Measurements from ENCODE around the gene TBC1D19. TPM values are rescaled to one million over a fixed set of nuclear protein-coding genes. Genes with fewer than 3 reads are reported as not detected.

The TBC1D19 gene
- total and polyA plus RNA-seq, 9 of the 15 experiments (the other 6 are each of a cell fraction or from before 2014, with no cell fraction given), result 0.73 to 5.6 (median 3.7) TPM

DNA sequence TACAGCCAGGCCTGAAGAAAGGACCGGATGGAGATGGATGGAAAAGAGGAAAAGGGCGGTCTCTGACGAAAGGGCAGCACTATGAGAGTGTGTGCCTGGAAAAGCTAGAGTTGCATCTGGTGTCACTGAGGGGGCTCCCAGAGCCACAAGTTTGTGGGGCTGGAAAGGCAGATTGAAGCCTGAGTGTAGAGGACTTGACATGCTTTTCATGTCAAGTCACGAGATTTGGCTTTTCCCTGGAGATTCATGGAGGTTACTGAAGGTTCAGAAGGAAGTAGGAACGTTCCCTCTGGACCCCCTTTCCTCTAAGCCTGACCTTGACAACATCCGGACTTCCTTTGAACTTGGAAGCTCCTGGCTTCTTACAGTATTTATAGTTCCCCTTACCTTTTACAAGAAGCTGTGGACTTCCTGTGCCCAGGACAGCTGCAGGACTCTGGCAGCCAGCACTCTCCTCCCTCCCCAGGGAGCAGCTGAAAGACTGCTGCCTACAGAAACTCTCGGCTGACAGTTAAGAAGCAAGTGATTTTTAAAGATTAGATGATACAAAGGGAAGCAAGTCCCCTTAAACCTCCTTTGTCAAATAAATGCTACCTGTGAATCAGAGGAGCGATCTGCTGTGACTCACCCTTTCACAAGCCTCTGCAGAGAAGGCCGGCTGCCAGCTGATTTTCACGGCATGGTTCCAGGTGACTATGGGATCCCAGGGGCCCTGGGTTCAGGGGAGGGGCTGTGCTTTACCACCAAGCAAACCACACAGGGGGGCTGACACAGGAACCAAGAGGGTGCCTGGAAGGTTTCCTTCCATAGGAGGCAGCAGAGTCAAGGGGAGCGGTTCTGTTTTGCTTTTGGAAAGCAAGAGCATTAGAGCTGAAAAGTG, 203.8 kb downstream of the TBC1D19 start (continued):
- no peak for TF ChIP-seq RBM25 (IDR thresholded peaks at IDR 0.05; ENCODE audit: low read depth, low read length, severe bottlenecking)
- TF ChIP-seq, protein P1, sequence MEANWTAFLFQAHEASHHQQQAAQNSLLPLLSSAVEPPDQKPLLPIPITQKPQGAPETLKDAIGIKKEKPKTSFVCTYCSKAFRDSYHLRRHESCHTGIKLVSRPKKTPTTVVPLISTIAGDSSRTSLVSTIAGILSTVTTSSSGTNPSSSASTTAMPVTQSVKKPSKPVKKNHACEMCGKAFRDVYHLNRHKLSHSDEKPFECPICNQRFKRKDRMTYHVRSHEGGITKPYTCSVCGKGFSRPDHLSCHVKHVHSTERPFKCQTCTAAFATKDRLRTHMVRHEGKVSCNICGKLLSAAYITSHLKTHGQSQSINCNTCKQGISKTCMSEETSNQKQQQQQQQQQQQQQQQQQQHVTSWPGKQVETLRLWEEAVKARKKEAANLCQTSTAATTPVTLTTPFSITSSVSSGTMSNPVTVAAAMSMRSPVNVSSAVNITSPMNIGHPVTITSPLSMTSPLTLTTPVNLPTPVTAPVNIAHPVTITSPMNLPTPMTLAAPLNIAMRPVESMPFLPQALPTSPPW (CRISPR knock-in tag; IDR thresholded peaks at IDR 0.05), result peak; percentile 64

DNA sequence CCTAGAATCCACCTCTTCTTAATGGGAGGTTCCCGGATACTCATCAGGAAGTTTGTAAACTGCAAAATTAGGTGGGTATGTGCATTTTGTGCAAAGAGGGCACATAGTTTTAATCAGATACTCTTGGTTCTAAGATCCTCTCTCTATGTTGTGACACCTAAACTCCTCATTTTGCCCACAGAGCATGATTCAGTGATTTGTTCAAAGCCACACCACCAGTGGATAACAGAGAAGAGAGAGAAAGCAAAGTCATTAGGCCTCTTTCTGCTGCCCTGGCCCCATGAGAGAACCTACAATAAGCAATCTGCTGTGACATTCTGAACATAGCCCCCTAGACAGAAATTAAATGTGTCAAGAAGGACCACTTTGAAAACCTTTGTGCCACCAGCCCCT, 204.5 kb downstream of the TBC1D19 start:
- no peak overlapping the region for H3K4me3 ChIP-seq
- H3K79me2 ChIP-seq (ENCODE audit: control insufficient read depth, insufficient read depth, low read length), result no peaks in the 10 kb centered on the region
- no TSS peak for BruUV-seq (replicated peaks)
- no peak overlapping the region; a peak in 1 of 4 replicates for H3K9ac ChIP-seq (ENCODE audit: insufficient read depth in 1 of 2, low read depth in 2 of 2, low read length in 2 of 2)
- in situ Hi-C loops (cut with MboI), result no loop called here
- H3K4me2 ChIP-seq (ENCODE audit: insufficient read depth, low read length), result no peak overlapping the region
- peak overlapping the region; percentile 3; the same call in 1 of the 2 replicates for H2AFZ ChIP-seq (ENCODE audit: low read depth, low read length)
- ChIA-PET CTCF (ENCODE audit: low intra/inter-chr PET ratio) (interaction anchor here (1.6 kb wide), 1 partner anchor 222 kb away, joined by 5 read pairs; no protein-coding TSS in a partner anchor), POLR2A (no interaction called here)
- TF ChIP-seq NR2C2 (CRISPR knock-in tag; IDR thresholded peaks at IDR 0.05) (no peak), NR2C2 (tag; IDR thresholded peaks at IDR 0.05) (peak; percentile 49; the same call in 1 of the 2 replicates), REST (IDR thresholded peaks at IDR 0.05; ENCODE audit: borderline replicate concordance) (peak; percentile 2; the same call in 1 of the 2 replicates), REST (CRISPR knock-in tag; IDR thresholded peaks at IDR 0.05; ENCODE audit: low read depth) (no peak), MCM2 (IDR thresholded peaks at IDR 0.05; ENCODE audit: low read depth) (no peak), C11orf30 (IDR thresholded peaks at IDR 0.05; ENCODE audit: low read depth) (0 out of 2 replicates have a peak, but pooled peaks have one; percentile 36)
- peak; percentile 10 for ATAC-seq
- H4K20me1 ChIP-seq (replicated peaks; ENCODE audit: control insufficient read depth, insufficient read depth, low read length), result no peaks in the 10 kb centered on the region
- FAIRE-seq, result no peak
- peaks cover 11 to 33% of the 10 kb centered on the region in 2 experiments; a peak in 4 of 5 replicates for H3K4me1 ChIP-seq (replicated peaks in 1 of 2; ENCODE audit: control insufficient read depth in 2 of 2, insufficient read depth in 2 of 2, low read length in 2 of 2)
- no peaks in the 10 kb centered on the region for H3K27me3 ChIP-seq (ENCODE audit: control insufficient read depth in 2 of 2, insufficient read depth in 2 of 2, low read length in 2 of 2)
- no peaks in the 10 kb centered on the region for H3K36me3 ChIP-seq (ENCODE audit: control insufficient read depth, insufficient read depth, low read length)
- H3K27ac ChIP-seq (ENCODE audit: extremely low read depth, low read depth, low read length), result no peak overlapping the region
- intact Hi-C loops (cut with micrococcal nuclease), result loop anchor here (2.0 to 5.0 kb wide), 2 partner anchors 72 to 224 kb away; partner anchors contain the start of gene STIM2
- no peak for DNase-seq (ENCODE audit: extremely low read depth in 1 of 4, low spot score in 3 of 4)
- H3K9me1 ChIP-seq (ENCODE audit: control insufficient read depth, insufficient read depth, low read length), result no peaks in the 10 kb centered on the region
- H3K9me3 ChIP-seq (replicated peaks; ENCODE audit: control insufficient read depth, insufficient read depth, low read depth, low read length), result no peaks in the 10 kb centered on the region
- 7% methylated on average over 1 of the region's 1 CpG for WGBS (ENCODE audit: insufficient coverage, low coverage, missing lambda C conversion rate)
